HUES6 (cell line): ENCODE results near the gene TBC1D3I.
"Not testable (repeated sequence)": the region's sequence is repeated elsewhere in the genome, so short reads cannot be mapped to it uniquely, and the experiment has no call there.

Source experiments
- H3K27ac ChIP-seq: 2 replicates; pipeline ENCODE4 v1.7.0; 2013; ENCODE audit warnings: low read depth, mild to moderate bottlenecking, low read length, inconsistent platforms
- H3K27me3 ChIP-seq: 2 replicates; pipeline ENCODE4 v1.6.1; 2013; ENCODE audit warnings: low read length; ENCODE audit not compliant: control insufficient read depth, insufficient read depth
- H3K36me3 ChIP-seq: 2 replicates; pipeline ENCODE4 v1.6.1; 2013; ENCODE audit warnings: low read length; ENCODE audit not compliant: control insufficient read depth, insufficient read depth
- H3K4me1 ChIP-seq: 2 replicates; pipeline ENCODE4 v1.6.1; 2013; ENCODE audit warnings: low read length; ENCODE audit not compliant: control insufficient read depth, insufficient read depth
- H3K4me3 ChIP-seq: 2 replicates; pipeline ENCODE4 v1.5.1; 2013; ENCODE audit warnings: low read depth, low read length
- H3K9ac ChIP-seq: one replicate; pipeline ENCODE4 v1.6.1; 2013; ENCODE audit warnings: mild to moderate bottlenecking, low read length
- H3K9me3 ChIP-seq: 2 replicates; pipeline ENCODE4 v1.6.1; 2013; ENCODE audit warnings: low read depth, low read length; ENCODE audit not compliant: control insufficient read depth, insufficient read depth

TBC1D3I gene

GRCh38 chr17:36264470-36264869 is at the start of gene TBC1D3I:
Gene TBC1D3I, minus strand, starts transcription at chr17:36264570. Its CDS starts 1,585 bp downstream, at chr17:36262985.
- H3K27ac ChIP-seq, H3K4me3 ChIP-seq, H3K9ac ChIP-seq, H3K27me3 ChIP-seq, H3K4me1 ChIP-seq, H3K36me3 ChIP-seq, H3K9me3 ChIP-seq: not testable (repeated sequence)

DNA sequence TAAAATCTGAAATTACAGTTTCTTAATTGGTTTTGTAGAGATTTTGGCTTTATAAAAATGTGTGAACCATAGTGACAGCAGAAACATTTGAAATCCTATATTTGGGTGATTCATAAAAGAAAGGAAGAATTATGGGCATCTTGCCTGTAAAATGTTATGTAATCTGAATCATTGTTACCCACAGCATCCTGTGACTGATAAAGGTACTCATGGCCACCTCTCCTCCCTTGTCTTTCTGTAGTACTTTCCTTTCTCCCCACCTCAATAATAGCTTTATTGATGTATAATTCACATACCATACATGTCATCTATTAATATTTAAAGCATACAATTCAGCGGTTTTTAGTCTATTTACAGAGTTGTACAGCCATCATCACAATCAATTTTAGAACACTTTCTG is 30.8 kb upstream of the TBC1D3I start:
- H3K27me3 ChIP-seq, H3K9me3 ChIP-seq, H3K4me3 ChIP-seq, H3K27ac ChIP-seq, H3K4me1 ChIP-seq, H3K9ac ChIP-seq, H3K36me3 ChIP-seq: not testable (repeated sequence)

DNA sequence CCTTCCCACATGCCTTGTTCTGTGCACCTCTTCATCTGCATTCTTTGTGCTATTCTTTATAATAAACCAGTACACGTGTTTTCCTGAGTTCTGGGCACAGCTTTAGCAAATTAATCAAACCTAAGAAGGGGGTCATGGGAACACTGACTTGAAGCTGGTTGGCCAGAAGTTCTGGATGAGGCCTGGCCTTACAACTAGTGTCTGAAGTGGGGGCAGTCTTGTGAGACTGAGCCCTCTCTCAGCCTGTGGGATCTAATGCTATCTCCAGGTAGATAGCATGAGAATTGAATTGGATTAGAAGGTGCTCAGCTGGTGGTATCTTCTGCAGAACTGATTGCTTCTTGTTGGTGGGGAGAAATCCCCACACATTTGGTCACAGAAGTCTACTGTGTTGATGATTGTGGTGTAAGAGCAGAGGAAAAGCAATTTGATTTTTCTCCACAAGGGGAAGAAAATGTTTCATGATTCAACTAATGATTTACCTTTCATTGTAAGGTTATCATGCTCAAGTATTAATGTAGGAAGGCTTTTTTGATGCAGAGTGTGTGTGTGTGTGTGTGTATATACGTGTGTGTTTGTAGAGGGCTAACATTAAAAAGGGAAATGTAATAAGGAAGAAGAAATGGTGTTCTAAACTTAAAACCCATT is 25.7 kb upstream of the TBC1D3I start:
- not testable (repeated sequence) for H3K4me1 ChIP-seq, H3K9ac ChIP-seq

GRCh38 chr17:36284219-36284618 is 19.8 kb upstream of the TBC1D3I start:
- H3K9ac ChIP-seq, H3K27me3 ChIP-seq, H3K27ac ChIP-seq, H3K9me3 ChIP-seq, H3K4me1 ChIP-seq, H3K36me3 ChIP-seq, H3K4me3 ChIP-seq: not testable (repeated sequence)

More for the DNA sequence above, 25.7 kb upstream of the TBC1D3I start:
- not testable (repeated sequence) for H3K9me3 ChIP-seq, H3K36me3 ChIP-seq, H3K27me3 ChIP-seq, H3K27ac ChIP-seq, H3K4me3 ChIP-seq

GRCh38 chr17:36283256-36283655 is 18.9 kb upstream of the TBC1D3I start:
- not testable (repeated sequence) for H3K9me3 ChIP-seq, H3K9ac ChIP-seq, H3K27me3 ChIP-seq, H3K27ac ChIP-seq, H3K4me3 ChIP-seq, H3K4me1 ChIP-seq, H3K36me3 ChIP-seq

DNA sequence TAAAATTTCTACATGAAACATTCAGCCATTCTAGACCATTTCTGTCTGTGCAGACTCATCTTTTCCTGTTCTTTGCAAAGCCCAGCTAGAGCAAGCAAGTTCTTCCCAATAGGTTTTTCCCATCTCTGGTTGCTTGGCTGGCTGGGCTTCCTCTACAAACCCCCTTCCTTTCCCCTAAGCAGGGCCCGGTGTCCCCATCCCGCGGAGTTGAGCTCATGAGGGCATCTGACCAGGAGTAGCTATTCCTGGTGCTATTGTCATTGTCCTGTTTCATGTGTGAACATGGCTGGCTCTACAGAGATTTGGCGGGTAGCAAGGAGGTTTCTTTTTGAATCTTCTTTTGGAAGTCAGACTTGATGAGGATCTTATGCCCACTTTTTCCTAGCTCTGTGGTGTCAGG is 22.3 kb downstream of the TBC1D3I start:
- H3K27ac ChIP-seq, H3K9ac ChIP-seq, H3K9me3 ChIP-seq, H3K27me3 ChIP-seq, H3K4me1 ChIP-seq, H3K4me3 ChIP-seq, H3K36me3 ChIP-seq: not testable (repeated sequence)

- not testable (repeated sequence) for H3K36me3 ChIP-seq, H3K9ac ChIP-seq, H3K27ac ChIP-seq, H3K9me3 ChIP-seq, H3K4me3 ChIP-seq, H3K4me1 ChIP-seq, H3K27me3 ChIP-seq
These were observed 34.7 kb downstream of the TBC1D3I start for GRCh38 chr17:36229644-36230043.

DNA sequence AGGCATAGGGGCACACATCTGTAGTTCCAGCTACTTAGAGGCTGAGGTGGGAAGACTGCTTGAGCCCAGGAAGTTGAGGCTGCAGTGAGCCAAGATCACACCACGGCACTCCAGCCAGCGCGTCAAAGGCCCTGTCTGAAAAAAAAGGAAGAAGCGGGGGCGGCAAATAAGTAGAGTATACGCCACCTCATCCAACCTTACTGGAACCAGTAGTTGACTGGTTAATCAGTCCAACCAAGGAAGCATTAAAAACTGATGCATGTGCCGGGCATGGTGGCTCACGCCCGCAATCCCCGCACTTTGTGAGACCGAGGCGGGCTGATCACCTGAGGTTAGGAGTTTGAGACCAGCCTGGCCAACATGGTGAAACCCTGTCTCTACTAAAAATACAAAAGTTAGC is 41.4 kb downstream of the TBC1D3I start:
- not testable (repeated sequence) for H3K27ac ChIP-seq, H3K9me3 ChIP-seq, H3K9ac ChIP-seq, H3K36me3 ChIP-seq, H3K4me1 ChIP-seq, H3K27me3 ChIP-seq, H3K4me3 ChIP-seq

DNA sequence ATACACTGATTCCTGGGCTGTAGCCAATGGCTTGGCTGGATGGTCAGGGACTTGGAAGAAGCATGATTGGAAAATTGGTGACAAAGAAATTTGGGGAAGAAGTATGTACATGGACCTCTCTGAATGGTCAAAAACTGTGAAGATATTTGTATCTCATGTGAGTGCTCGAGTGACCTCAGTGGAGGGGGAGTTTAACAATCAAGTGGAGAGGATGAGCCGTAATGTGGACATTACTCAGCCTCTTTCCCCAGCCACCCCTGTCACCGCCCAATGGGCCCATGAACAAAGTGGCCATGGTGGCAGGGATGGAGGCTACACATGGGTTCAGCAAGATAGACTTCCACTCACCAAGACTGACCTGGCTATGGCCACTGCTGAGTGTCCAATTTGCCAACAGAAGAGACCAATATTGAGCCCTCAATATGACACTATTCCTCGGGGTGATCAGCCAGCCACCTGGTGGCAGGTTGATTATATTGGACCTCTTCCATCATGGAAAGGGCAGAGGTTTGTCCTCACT is 42.7 kb downstream of the TBC1D3I start:
- H3K4me1 ChIP-seq, H3K27me3 ChIP-seq, H3K9ac ChIP-seq, H3K4me3 ChIP-seq, H3K36me3 ChIP-seq, H3K27ac ChIP-seq, H3K9me3 ChIP-seq: not testable (repeated sequence)

GRCh38 chr17:36220737-36221580 is 43.4 kb downstream of the TBC1D3I start:
- not testable (repeated sequence) for H3K9me3 ChIP-seq, H3K9ac ChIP-seq, H3K4me3 ChIP-seq, H3K36me3 ChIP-seq, H3K27ac ChIP-seq, H3K4me1 ChIP-seq, H3K27me3 ChIP-seq

- not testable (repeated sequence) for H3K4me3 ChIP-seq, H3K4me1 ChIP-seq, H3K36me3 ChIP-seq, H3K9me3 ChIP-seq, H3K27me3 ChIP-seq, H3K27ac ChIP-seq, H3K9ac ChIP-seq
These were observed 44.8 kb downstream of the TBC1D3I start for GRCh38 chr17:36219556-36219955.
